Transverse colon (tissue), 4 donors: ENCODE measurements around the gene NUP98. TPM values are rescaled to one million over a fixed set of nuclear protein-coding genes. Genes with fewer than 3 reads are reported as not detected.

Experiments used
- DNase-seq: peaks from one replicate; pipeline ENCODE4 v3.0.0-alpha.2; 2019
- H3K27ac ChIP-seq, 4 donors: fragments of 200-600 bp; sonication (generic); 2 replicates each; pipeline ENCODE4 v1.5.1; 2016 to 2018; ENCODE audit warnings: inconsistent platforms in 4 of 4
- H3K27me3 ChIP-seq: fragments of 200-600 bp; sonication (generic); 2 replicates; pipeline ENCODE4 v1.5.1; 2017; ENCODE audit warnings: inconsistent platforms
- H3K36me3 ChIP-seq, 4 donors: fragments of 200-600 bp; sonication (generic); 2 replicates each; pipeline ENCODE4 v1.5.1; 2017 to 2019; ENCODE audit warnings: inconsistent platforms in 4 of 4
- H3K4me1 ChIP-seq, 4 donors: fragments of 200-600 bp; sonication (generic); 2 replicates each; pipeline ENCODE4 v1.5.1; 2017 to 2020; ENCODE audit warnings: inconsistent platforms in 4 of 4
- H3K4me3 ChIP-seq, 4 donors: fragments of 200-600 bp; sonication (generic); 1 replicate in 1 of 4; 2 replicates in 3 of 4; pipeline versions ENCODE4 v1.5.1 to v1.6.1; 2017 to 2019; ENCODE audit warnings: inconsistent platforms in 4 of 4
- H3K9me3 ChIP-seq, 2 donors: fragments of 200-600 bp; sonication (generic); 2 replicates each; pipeline ENCODE4 v1.5.1; 2017 to 2019; ENCODE audit warnings: inconsistent platforms in 2 of 2
- EP300 ChIP-seq: sonication (generic); formaldehyde crosslinking; IDR thresholded peaks from one replicate; pipeline ENCODE4 v1.6.1; 2017; ENCODE audit warnings: antibody characterized with exemption, low read depth
- POLR2A ChIP-seq: fragments of 450-650 bp; IDR thresholded peaks from one replicate; pipeline ENCODE4 v1.6.1; 2016; ENCODE audit warnings: antibody characterized with exemption, mild to moderate bottlenecking, moderate library complexity
- POLR2AphosphoS5 ChIP-seq, 3 donors: sonication (generic); formaldehyde crosslinking; IDR thresholded peaks; one replicate each; pipeline ENCODE4 v1.6.1; 2016; ENCODE audit warnings: antibody characterized with exemption in 3 of 3
- WGBS, 2 donors: methylation state at CpG; one replicate each; pipeline ENCODE4 v1.1.5; 2018; ENCODE audit warnings: low coverage in 1 of 2; 5-methylcytosine and 5-hydroxymethylcytosine counted together
- in situ Hi-C, 4 donors: fragments of 200-750 bp; cut with MboI; loops; one replicate each; pipeline versions ENCODE4 v1.15.0 to v1.15.1; 2017; ENCODE audit warnings: low sequenced_read_pairs in 3 of 4, low pct_ligation_motif_present in 1 of 4, low pct_unique_long_range_greater_than_20kb in 1 of 4
- intact Hi-C: fragments of 100-400 bp; cut with DNase I; formaldehyde crosslinking; loops from one replicate; pipeline ENCODE4 v1.15.1; 2023; ENCODE audit warnings: low total_unique reads
- total RNA-seq, 4 donors: library from RNA; depleted of rRNA; stranded (reverse); fragments of >200 nt; gene quantifications; one replicate each; pipeline ENCODE4 v1.1.0, GENCODE V29; 2016
- TF ChIP-seq, protein P1 (sequence below), 5 experiments: fragments of 200-600 bp in 3 of 5; fragments of 450-650 bp in 2 of 5; sonication (generic) in 3 of 5; IDR thresholded peaks; 1 replicate in 2 of 5; 2 replicates in 3 of 5; pipeline ENCODE4 v1.5.1; 2016 to 2017; ENCODE audit warnings: antibody characterized with exemption in 5 of 5, inconsistent platforms in 3 of 5, mild to moderate bottlenecking in 2 of 5, moderate library complexity in 1 of 5

Gene NUP98
- total RNA-seq, 4 donors from 2014 or later, result 37.0 to 103 (median 72.4) TPM

DNA sequence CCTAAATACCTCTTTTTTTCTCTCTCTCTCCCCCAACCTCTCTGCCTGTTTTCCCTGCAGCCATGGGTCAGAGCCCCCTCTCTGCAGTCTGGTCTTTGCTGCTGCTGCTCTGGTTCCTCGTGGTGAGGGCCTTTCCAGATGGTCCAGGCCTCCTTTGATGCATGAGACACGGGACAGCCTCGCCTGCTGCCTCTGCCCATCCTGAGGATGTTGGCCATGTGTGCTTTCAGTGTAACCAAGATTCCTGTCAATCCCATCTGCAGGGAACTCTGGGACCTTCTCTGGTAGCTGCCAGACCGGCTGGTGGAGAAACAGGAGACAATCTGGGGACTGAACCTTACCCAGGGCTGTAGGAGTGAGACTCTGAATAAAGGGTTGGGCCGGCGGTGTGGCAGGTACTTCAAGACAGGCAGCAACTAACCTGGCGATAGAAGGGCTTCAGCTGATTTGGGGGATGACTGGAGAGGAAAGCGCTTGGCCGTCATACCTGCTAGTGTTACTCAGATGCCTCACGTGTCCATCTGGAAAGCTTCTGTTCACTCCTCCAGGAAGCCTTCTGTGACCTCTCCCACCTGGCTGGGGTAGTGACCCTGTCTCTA, 133.2 kb downstream of the NUP98 start:
- in situ Hi-C loops, result no loop called here
- 87% methylated on average over 3 to 10 of the region's 10 CpGs for WGBS, 2 donors
- Histone ChIP-seq H3K27ac (no peak overlapping the region), H3K4me1 (no peaks in the 10 kb centered on the region), H3K9me3 (no peaks in the 10 kb centered on the region), H3K27me3 (no peaks in the 10 kb centered on the region), H3K4me3 (no peak overlapping the region), H3K36me3 (peaks cover 0 to 5% (median 0%) of the 10 kb centered on the region in 4 donors)
- intact Hi-C loops, result no loop called here
- DNase-seq, result no peak
- TF ChIP-seq POLR2AphosphoS5 (IDR thresholded peaks at IDR 0.05) (no peak), EP300 (no peak), POLR2A (no peak)
- TF ChIP-seq, protein P1, sequence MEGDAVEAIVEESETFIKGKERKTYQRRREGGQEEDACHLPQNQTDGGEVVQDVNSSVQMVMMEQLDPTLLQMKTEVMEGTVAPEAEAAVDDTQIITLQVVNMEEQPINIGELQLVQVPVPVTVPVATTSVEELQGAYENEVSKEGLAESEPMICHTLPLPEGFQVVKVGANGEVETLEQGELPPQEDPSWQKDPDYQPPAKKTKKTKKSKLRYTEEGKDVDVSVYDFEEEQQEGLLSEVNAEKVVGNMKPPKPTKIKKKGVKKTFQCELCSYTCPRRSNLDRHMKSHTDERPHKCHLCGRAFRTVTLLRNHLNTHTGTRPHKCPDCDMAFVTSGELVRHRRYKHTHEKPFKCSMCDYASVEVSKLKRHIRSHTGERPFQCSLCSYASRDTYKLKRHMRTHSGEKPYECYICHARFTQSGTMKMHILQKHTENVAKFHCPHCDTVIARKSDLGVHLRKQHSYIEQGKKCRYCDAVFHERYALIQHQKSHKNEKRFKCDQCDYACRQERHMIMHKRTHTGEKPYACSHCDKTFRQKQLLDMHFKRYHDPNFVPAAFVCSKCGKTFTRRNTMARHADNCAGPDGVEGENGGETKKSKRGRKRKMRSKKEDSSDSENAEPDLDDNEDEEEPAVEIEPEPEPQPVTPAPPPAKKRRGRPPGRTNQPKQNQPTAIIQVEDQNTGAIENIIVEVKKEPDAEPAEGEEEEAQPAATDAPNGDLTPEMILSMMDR (IDR thresholded peaks at IDR 0.05), result no peak

DNA sequence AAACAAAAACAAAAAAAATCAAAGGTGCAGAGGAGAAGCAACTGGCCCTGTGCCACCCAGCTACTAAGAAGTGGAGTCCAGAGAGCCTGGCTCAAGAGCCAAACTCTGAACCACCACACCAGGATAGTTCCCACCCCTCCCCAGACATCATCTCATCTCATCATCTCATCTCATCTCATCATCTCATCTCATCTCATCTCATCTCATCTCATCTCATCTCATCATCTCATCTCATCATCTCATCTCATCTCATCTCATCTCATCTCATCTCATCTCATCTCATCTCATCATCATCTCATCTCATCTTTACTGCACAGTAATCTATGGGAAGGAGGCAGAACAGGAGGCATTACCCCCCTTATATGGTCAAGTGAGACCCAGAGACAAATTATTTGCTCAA, 134.5 kb downstream of the NUP98 start:
- in situ Hi-C loops, result no loop called here
- Histone ChIP-seq H3K9me3 (no peaks in the 10 kb centered on the region), H3K4me3 (no peak overlapping the region), H3K36me3 (peaks cover 0 to 5% (median 0%) of the 10 kb centered on the region in 4 donors), H3K27ac (no peak overlapping the region), H3K27me3 (no peaks in the 10 kb centered on the region), H3K4me1 (no peaks in the 10 kb centered on the region)
- intact Hi-C loops, result no loop called here
- no peak for DNase-seq
- TF ChIP-seq POLR2A, result no peak
- TF ChIP-seq, protein P1 (IDR thresholded peaks at IDR 0.05), result no peak
- no peak for TF ChIP-seq EP300
- TF ChIP-seq POLR2AphosphoS5 (IDR thresholded peaks at IDR 0.05), result no peak

DNA sequence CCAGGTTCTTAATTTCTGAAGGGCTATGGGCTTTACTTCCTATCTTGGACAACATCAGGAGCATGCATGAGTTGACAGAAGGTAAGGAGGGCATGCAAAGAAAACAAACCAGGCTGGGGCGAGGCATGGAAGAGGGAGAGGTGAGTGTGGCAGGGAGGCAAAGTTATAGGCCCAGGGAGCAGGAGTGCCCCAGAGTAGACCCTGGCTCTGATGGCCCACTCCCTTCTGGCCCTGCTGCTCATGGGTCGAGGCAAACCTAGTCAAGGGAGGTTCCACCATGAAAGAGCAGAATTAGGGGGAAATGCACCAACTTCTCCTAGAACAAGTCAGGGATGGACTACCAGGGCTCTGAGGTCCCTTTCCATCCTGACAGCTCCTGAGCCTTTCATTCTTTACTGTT, 136.4 kb downstream of the NUP98 start:
- DNase-seq, result no peak
- WGBS, 2 donors, result 66% methylated on average over 2 of the region's 2 CpGs; no CpG with 5 or more reads in 1 of the 2 donors

DNA sequence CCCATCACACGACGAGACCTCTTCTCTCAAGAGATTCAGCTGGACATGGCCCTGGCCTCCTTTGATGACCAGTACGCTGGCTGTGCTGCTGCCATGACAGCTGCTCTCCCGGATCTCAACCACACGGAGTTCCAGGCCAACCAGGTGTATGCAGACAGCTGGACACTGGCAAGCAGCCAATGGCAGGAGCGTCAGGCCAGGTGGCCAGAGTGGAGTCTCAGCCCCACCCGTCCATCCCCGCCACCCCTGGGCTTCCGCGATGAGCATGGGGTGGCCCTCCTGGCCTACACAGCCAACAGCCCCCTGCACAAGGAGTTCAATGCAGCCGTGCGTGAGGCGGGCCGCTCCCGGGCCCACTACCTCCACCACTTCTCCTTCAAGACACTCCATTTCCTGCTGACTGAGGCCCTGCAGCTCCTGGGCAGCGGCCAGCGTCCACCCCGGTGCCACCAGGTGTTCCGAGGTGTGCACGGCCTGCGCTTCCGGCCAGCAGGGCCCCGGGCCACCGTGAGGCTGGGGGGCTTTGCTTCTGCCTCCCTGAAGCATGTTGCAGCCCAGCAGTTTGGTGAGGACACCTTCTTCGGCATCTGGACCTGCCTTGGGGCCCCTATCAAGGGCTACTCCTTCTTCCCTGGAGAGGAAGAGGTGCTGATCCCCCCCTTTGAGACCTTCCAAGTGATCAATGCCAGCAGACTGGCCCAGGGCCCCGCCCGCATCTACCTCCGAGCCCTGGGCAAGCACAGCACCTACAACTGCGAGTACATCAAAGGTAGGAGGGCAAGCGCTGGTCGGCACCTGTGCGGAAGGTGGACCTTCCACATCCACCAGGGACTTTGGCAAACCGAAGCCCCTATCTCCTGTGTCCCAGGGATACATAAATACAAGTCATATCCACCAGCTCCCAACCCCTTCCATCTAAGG, 137.5 kb downstream of the NUP98 start:
- no peak overlapping the region for H3K4me3 ChIP-seq
- peaks cover 2% of the 10 kb centered on the region for H3K27me3 ChIP-seq
- H3K27ac ChIP-seq, result no peak overlapping the region
- H3K4me1 ChIP-seq, result no peaks in the 10 kb centered on the region
- in situ Hi-C loops, result no loop called here
- TF ChIP-seq, protein P1 (IDR thresholded peaks at IDR 0.05), result no peak
- TF ChIP-seq POLR2AphosphoS5 (IDR thresholded peaks at IDR 0.05) (peak in 1 of 3 donors; percentile 20), POLR2A (no peak), EP300 (no peak)
- DNase-seq, result no peak
- H3K9me3 ChIP-seq, result no peaks in the 10 kb centered on the region
- 90 to 100% methylated on average over 2 to 28 of the region's 33 CpGs for WGBS, 2 donors
- intact Hi-C loops, result no loop called here
- H3K36me3 ChIP-seq, result no peaks in the 10 kb centered on the region

More for the DNA sequence above, 136.4 kb downstream of the NUP98 start:
- H3K9me3 ChIP-seq, result no peaks in the 10 kb centered on the region
- H3K27me3 ChIP-seq, result no peaks in the 10 kb centered on the region
- in situ Hi-C loops, result no loop called here
- no peaks in the 10 kb centered on the region for H3K4me1 ChIP-seq
- H3K36me3 ChIP-seq, result peaks cover 0 to 5% (median 0%) of the 10 kb centered on the region in 4 donors
- no peak overlapping the region for H3K4me3 ChIP-seq
- TF ChIP-seq POLR2A (no peak), POLR2AphosphoS5 (IDR thresholded peaks at IDR 0.05) (no peak), EP300 (no peak)
- TF ChIP-seq, protein P1 (IDR thresholded peaks at IDR 0.05), result no peak
- intact Hi-C loops, result no loop called here
- no peak overlapping the region for H3K27ac ChIP-seq
